Activated T-helper 1 cell treated with anti-CD3 and anti-CD28 coated beads, Interleukin-2, amount 50 U/mL, for 16 hours (primary cell): ENCODE results near the gene ZNF593OS.

Source experiments
- DNase-seq, 2 donors: peaks; one replicate each; pipeline ENCODE4 v3.0.0-alpha.2; 2020; ENCODE audit warnings: low read depth in 1 of 2, low spot score in 1 of 2

The ZNF593OS gene

GRCh38 chr1:26184883-26185282 is 13.3 kb upstream of the ZNF593OS start:
- no peak for DNase-seq

DNA sequence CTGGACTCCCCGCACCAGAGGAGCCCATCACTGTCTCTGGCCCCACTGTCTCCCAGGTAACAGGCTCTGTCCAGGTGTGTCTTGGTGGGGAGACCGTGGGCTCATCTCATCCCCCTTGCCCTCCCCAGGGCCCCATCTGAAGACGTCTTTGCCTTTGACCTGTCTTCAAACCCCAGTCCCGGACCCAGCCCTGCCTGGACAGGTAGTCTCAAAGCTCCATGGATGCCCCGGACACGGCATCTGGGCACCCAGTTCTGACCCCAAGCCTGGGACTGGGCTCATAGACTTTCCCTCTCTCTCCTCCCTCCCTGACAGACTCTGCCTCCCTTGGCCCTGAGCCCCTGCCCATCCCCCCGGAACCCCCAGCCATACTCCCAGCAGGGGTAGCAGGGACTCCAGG is 12.5 kb upstream of the ZNF593OS start:
- DNase-seq: no peak

- no peak for DNase-seq
These were observed 10.7 kb upstream of the ZNF593OS start for GRCh38 chr1:26182383-26182696.

- DNase-seq: no peak
These were observed 10.2 kb upstream of the ZNF593OS start for GRCh38 chr1:26181586-26182382.

DNA sequence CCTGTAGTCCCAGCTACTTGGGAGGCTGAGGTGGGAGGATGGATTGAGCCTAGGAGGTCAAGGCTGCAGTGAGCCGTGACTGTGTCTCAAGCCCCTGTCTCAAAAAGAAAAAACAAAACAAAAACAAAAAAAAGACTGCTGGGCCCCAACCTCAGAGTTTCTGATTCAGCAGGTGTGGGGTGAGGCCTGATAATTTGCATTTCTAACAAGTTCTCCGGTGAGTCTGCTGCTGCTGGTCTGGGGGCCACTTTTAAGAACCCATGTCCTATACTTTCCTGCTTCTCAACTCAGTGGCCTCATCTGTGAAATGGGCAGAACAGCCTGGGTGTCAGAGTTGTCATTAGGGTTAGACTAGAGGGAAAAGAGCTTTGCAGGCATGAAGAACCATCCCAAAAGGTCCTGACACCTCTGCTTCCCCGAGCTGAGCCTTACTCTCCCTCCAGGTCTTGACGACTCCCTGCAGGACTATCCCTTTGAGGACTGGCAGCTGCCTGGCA is 8.4 kb upstream of the ZNF593OS start:
- no peak for DNase-seq

GRCh38 chr1:26177182-26177684 is 5.6 kb upstream of the ZNF593OS start, which contains the start of gene CNKSR1:
CNKSR1 (plus strand) TSS chr1:26177491; CDS start chr1:26177548, 57 bp downstream.
- no peak for DNase-seq

GRCh38 chr1:26175346-26175745 is 3.7 kb upstream of the ZNF593OS start:
- no peak for DNase-seq

- no peak for DNase-seq
These were observed 1.2 kb downstream of the ZNF593OS start for GRCh38 chr1:26170472-26170821.

GRCh38 chr1:26169669-26170471 is 1.8 kb downstream of the ZNF593OS start, which contains the start of gene ZNF593:
ZNF593 (plus strand) TSS chr1:26169908; CDS start chr1:26169984, 76 bp downstream.
- peak; percentile 60 to 82 for DNase-seq

DNA sequence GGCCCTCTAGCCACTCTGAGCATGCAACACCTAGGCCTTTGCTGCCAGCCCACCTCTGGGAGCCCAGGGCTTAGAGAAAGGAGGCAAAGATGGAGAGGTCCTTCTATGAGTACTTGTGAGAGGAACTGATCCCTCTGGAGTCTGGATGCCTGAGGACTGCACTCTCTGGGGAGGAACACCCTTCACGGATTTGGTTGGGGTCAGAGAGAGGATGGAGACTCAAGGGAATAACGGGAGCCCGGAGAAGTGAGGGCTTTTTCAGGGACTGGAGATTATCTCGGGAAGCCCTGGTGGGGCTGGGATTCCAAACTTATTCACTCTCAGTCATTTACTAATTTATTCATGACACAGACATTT is 2.5 kb downstream of the ZNF593OS start:
- no peak for DNase-seq

DNA sequence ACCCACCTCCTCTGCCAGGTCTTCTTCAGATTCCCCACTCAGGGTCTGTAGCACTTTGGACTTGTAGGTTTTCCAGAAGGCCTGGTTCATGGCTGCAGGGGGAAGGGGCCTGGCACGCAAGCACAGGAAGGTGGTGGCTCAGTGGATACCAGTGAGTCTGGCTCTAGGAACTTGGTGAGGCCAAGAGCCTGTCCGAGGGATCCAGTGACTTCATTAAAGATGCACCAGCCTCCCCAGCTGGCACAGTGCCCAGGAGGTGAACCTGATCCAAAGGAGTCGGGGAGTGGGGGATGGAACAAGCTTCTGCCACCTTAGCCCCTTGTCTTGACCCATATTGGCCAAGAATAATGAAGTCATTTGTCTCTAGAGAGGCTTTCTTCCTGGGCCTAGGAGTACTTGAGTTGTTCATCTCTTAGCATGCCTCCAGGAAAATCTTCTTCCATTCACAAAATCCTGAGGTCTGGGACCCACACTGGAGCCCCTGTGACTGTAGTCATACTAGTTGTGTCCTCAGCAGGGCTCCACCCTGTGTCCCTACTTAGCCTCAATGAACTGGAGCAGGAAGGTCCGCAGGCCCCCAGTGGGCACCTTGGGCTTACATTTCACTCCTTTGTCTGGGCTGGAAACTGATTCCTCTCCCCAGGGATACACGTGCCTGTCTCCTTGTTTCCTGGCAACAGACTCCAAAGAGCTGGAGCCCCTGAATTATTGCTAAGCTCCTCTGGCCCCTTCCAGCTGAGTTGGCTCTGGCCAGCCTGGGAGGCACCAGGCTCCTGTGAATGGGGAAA is 3.0 kb downstream of the ZNF593OS start, which contains the start of gene C1orf232:
Gene C1orf232, minus strand, starts transcription at position 554 of the 788 bp plus-strand sequence. Its CDS starts 464 bp downstream, at position 90.
- no peak for DNase-seq

- DNase-seq: no peak
These were observed 4.8 kb downstream of the ZNF593OS start for GRCh38 chr1:26166719-26167281.

GRCh38 chr1:26164861-26165842 is 6.5 kb downstream of the ZNF593OS start:
- no peak for DNase-seq

- DNase-seq: peak in 1 of 2 donors; percentile 22
These were observed 7.4 kb downstream of the ZNF593OS start for GRCh38 chr1:26164036-26164860.

DNA sequence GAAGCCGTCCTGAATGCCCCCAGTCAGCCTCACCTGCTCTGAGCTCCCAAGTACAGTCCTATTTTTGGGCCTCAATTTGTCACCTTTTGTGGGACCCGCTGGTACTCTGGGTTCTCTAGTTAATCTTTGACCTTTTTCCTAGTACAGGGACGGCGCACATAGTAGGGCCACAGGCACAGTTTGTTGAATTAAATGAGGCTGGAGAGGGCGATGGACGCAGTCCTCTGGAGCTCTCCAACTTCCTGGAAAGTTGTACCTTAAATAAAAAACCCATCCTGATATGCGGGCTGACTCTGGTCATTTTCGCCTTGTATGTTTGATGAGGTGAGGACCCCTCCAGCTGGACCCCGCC is 8.0 kb downstream of the ZNF593OS start:
- no peak for DNase-seq

DNA sequence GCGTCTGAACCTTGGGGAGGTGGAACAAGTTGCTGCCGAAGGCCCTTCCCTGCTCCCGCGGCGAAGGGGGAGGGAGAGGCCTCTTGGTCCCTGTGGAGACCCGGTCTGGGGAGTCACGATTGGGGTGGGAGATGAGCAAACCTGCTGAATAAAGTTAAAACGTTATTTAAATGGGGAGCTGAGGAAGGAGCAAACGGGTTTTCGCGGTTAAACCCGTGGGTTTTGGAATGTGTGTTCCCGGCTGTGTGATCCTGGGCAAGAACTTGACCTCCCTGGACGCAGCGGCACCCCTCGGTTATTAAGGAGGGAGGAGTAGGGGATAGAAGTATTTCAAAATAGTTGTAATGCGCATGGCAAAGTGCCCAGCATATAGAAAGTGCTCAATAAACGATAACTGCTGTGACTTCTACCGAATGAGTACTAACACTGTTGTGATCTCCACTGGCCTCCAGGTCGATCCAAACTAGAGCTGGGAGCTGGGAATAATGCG is 9.4 kb downstream of the ZNF593OS start:
- no peak for DNase-seq

DNA sequence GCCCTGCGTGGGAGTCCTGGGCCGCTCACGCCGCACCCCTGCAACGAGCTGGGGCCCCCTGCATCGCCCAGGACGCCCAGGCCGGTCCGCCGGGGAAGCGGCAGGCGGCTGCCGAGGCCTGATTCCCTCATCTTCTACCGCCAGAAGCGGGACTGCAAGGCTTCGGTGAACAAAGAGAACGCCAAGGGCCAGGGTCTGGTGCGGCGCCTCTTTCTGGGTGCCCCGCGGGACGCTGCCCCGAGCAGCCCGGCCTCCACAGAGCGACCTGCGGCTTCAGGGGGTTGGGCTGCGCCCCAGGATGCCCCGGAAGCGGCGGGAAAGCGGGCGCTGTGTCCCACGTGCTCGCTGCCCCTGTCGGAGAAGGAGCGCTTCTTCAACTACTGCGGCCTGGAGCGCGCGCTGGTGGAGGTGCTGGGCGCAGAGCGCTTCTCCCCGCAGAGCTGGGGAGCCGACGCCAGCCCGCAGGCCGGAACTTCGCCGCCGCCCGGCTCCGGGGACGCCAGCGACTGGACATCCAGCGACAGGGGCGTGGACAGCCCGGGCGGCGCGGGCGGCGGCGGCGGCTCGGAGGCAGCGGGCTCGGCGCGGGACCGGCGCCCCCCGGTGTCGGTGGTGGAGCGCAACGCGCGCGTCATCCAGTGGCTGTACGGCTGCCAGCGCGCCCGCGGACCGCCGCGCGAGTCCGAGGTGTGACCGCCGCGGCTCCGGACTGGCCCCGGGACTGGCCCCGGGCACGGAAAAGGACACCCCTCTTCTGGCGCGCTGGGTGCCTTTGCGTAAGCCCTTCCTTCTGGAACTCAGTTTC is 10.0 kb downstream of the ZNF593OS start:
- peak in 1 of 2 donors; percentile 22 for DNase-seq
